ENCODE data around the gene MAPK13.

DNA sequence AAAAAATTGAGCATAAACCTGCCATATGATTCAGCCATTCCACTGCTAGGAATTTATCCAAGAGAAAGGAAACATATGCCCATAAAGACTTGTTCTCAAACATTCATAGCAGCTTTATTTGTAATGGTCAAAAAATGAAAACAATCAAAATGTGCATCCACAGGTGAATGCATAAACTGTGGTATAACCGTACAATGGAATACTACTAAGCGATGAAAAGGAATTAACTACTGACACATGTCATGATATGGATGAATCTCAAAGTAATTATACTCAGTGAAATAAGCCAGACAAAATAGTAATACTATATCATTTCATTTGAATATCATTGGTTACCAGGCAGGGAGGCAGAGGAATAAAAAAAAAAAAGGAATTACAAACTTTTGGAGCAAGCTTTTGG lies 40.4 kb downstream of the MAPK13 start:
- TF ChIP-seq, protein P1, sequence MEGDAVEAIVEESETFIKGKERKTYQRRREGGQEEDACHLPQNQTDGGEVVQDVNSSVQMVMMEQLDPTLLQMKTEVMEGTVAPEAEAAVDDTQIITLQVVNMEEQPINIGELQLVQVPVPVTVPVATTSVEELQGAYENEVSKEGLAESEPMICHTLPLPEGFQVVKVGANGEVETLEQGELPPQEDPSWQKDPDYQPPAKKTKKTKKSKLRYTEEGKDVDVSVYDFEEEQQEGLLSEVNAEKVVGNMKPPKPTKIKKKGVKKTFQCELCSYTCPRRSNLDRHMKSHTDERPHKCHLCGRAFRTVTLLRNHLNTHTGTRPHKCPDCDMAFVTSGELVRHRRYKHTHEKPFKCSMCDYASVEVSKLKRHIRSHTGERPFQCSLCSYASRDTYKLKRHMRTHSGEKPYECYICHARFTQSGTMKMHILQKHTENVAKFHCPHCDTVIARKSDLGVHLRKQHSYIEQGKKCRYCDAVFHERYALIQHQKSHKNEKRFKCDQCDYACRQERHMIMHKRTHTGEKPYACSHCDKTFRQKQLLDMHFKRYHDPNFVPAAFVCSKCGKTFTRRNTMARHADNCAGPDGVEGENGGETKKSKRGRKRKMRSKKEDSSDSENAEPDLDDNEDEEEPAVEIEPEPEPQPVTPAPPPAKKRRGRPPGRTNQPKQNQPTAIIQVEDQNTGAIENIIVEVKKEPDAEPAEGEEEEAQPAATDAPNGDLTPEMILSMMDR (IDR thresholded peaks at IDR 0.05; ENCODE audit: poor library complexity, severe bottlenecking) = no peak
- TF ChIP-seq EZH2 (IDR thresholded peaks at IDR 0.05; ENCODE audit: borderline replicate concordance, insufficient read depth, low read length, poor library complexity, severe bottlenecking) (no peak), POLR2AphosphoS5 (IDR thresholded peaks at IDR 0.05) (no peak), SMC3 (conservative IDR thresholded peaks at IDR 0.05; ENCODE audit: poor library complexity) (no peak), EP300 (conservative IDR thresholded peaks at IDR 0.05; ENCODE audit: poor library complexity, severe bottlenecking) (no peak), TAF1 (IDR thresholded peaks at IDR 0.05; ENCODE audit: low read depth) (no peak)
- TF ChIP-seq, protein P2, sequence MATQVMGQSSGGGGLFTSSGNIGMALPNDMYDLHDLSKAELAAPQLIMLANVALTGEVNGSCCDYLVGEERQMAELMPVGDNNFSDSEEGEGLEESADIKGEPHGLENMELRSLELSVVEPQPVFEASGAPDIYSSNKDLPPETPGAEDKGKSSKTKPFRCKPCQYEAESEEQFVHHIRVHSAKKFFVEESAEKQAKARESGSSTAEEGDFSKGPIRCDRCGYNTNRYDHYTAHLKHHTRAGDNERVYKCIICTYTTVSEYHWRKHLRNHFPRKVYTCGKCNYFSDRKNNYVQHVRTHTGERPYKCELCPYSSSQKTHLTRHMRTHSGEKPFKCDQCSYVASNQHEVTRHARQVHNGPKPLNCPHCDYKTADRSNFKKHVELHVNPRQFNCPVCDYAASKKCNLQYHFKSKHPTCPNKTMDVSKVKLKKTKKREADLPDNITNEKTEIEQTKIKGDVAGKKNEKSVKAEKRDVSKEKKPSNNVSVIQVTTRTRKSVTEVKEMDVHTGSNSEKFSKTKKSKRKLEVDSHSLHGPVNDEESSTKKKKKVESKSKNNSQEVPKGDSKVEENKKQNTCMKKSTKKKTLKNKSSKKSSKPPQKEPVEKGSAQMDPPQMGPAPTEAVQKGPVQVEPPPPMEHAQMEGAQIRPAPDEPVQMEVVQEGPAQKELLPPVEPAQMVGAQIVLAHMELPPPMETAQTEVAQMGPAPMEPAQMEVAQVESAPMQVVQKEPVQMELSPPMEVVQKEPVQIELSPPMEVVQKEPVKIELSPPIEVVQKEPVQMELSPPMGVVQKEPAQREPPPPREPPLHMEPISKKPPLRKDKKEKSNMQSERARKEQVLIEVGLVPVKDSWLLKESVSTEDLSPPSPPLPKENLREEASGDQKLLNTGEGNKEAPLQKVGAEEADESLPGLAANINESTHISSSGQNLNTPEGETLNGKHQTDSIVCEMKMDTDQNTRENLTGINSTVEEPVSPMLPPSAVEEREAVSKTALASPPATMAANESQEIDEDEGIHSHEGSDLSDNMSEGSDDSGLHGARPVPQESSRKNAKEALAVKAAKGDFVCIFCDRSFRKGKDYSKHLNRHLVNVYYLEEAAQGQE (IDR thresholded peaks at IDR 0.05; ENCODE audit: borderline replicate concordance) = no peak
